Astrocyte of the spinal cord (primary cell): ENCODE results near the gene PRKCSH.
A peak's percentile ranks its signal among the peaks of the same experiment; 100 is the strongest.

ENCODE experiments used
- DNase-seq: peaks from one replicate; pipeline ENCODE4 v3.0.0; 2011; ENCODE audit warnings: low read depth, low spot score
- H3K4me3 ChIP-seq: 2 replicates; pipeline ENCODE4 v1.5.1; 2011; ENCODE audit warnings: low read depth, mild to moderate bottlenecking, low read length, moderate library complexity
- CTCF ChIP-seq: IDR thresholded peaks from 2 replicates; pipeline ENCODE4 v1.5.1; 2012; ENCODE audit warnings: low read depth, mild to moderate bottlenecking, low read length, inconsistent platforms
- in situ Hi-C: cut with HindIII; loops from 2 replicates; pipeline ENCODE4 v1.10.0; 2017; ENCODE audit warnings: low sequenced_read_pairs

PRKCSH gene

DNA sequence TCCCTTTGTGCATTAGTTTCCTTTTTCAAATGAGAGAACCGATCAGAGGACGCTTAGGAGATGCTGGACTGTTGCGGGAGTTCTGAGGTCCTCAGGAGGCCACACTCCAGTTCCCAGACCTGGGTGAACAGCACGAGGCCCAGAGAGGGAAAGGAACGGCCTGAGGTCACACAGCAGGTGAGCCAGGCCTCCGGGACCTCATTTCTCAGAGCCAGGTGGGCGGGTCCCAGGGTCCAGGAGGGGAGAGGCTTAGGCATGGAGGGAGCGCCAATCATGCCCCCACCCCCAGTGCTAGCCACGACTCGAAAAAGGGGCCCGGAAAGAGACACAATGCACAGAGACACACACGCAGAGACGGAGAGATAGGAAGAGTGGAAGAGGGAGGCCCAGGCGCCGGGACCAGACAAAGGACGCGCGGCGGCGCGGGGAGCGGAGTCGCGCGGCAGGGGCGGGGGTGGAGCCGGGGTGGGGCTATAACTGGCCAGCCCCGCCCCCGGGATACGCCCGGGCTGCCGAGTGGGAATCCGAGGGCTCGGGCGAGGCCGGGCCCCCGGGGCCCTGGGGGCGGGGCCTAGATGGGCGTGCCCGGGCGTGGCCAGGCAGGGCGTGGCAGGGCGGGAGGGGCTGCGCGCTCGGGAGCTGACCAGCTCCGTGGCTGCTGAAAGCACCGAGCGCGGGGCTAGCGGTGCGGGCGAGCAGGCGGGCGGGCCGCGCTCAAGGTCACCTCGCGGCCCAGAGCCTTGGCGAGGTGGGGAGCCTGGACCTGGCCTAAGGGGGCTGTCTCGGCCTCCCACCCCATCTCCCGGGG, 43.9 kb downstream of the PRKCSH start:
- no peak for TF ChIP-seq CTCF
- in situ Hi-C loops = no loop called here
- DNase-seq = no peak
- H3K4me3 ChIP-seq = no peak overlapping the region

DNA sequence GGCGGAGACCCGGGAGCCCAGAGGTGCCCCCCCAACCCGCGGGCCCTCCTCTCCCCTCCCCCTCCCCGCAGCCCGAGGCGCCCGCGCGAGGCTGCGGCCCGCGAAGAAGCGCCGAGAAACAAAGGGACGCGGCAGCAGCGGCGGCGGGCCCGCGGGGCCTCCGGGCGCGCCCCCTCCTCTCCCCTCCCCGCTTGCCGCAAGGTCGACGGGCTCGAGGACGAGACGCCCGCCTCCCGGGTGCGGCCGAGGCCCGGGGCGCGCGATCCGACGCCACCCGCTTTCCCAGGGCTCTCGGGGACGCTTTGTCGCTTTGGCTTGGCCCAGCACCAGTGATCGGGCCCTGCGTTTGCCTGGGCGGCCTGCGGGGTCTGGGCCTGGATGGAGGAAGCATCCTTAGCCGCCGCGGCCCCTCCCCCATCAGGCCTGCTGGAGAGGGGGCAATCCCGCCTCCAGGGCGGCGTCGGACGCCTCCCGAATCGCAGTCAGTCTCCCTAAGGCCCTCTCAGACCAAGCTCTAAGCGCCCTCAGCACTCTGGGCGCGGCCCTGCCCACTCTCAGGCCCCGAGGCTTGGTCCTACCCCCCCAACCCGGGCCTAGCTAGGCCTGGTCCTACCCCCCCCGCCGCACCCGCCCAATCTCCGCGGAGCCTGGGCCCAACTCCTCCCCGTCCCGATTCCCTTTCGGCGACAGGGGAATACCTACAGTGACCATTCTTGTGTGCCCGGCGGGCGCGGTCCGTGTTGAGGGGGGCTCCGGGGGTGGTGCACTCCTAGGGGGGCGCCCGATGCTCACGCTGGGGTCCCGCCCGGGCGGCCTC, 44.7 kb downstream of the PRKCSH start:
- DNase-seq = no peak
- no peak for TF ChIP-seq CTCF
- H3K4me3 ChIP-seq = no peak overlapping the region
- in situ Hi-C loops = no loop called here

DNA sequence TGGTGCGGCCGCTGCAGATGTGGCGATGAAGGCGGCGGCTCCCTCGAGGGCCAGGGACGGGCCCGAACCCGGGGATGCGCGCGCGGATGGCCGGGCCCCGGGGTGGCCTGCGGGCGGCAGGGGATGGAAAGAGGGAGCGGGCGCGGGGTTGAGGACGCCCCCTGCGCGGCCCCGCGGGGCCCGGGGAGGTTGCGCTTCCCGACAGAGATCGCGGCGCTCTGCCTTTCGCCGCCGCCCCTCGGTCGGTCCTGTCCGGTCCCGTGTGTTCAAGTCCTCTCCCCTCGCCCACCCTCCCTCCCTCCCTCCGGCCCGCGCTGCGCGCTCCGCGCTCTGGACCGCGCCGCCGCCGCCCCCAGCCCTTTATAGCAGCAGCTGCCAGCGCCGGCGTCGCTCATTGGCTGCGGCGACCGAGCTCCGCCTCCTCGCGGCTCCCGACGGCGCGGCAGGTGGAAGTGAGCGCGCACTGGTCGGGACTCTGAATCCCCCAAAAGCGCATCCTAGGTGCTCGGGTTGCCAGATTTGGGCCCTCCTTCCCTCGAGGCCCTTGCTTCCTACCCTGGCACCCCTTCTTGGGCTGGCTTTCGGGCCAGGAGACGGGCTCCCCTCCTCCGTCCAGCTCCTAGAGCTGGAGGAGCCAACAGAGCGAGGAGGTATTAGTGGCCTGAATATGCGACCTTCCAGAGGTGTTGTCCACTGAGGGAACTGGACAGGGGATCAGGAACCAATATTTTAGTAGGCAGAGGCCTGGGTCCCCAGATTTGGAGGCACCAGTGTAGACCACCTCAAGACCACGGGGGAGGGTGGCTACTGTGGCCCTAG, 45.5 kb downstream of the PRKCSH start, which contains the start of gene ELAVL3:
ELAVL3 (minus strand) TSS at position 332 of the 819 bp plus-strand sequence. CDS start 438 bp downstream, outside the sequence.
- no peak within 1 kb of the TSS for H3K4me3 ChIP-seq
- in situ Hi-C loops = no loop called here
- no peak for DNase-seq
- TF ChIP-seq CTCF = no peak

GRCh38 chr19:11481534-11482383, 46.3 kb downstream of the PRKCSH start:
- H3K4me3 ChIP-seq = peak overlapping the region; percentile 26
- peak; percentile 71 for DNase-seq

GRCh38 chr19:11482384-11483050, 47.1 kb downstream of the PRKCSH start:
- peak overlapping the region; percentile 26 for H3K4me3 ChIP-seq
- TF ChIP-seq CTCF = peak; percentile 65
- in situ Hi-C loops = no loop called here
- peak; percentile 64 for DNase-seq

More at GRCh38 chr19:11481534-11482383, 46.3 kb downstream of the PRKCSH start:
- no peak for TF ChIP-seq CTCF
- in situ Hi-C loops = no loop called here
